ENCODE results near the gene VOPP1.
"Not testable (repeated sequence)": the region's sequence is repeated elsewhere in the genome, so short reads cannot be mapped to it uniquely, and the experiment has no call there.

VOPP1 gene

DNA sequence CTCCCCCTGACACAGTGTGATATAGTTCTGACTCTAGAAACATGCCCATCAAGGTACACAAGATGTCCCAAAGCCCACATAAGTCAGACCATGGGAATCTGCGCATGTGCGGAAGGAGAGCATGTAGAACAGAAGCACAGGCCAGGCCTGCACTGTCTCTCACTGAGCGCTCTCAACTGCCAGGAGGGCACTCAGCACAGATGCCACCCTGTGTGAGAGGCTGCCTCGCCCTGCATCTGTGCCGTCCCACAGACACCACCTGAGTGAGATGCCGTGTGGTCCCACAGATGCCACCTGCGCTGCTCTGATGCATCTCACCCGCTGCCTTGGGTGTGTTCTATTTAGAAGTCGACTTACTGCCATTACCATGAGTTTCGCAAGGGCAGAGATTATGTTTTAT is 98.4 kb downstream of the VOPP1 start:
- no peaks in the 10 kb centered on the region for H3K9me3 ChIP-seq (ENCODE audit: control extremely low read depth in 1 of 5, control insufficient read depth in 4 of 5, insufficient read depth in 2 of 5, low read depth in 1 of 5, low read length in 4 of 5)
- POLR2A ChIA-PET = no interaction called here
- H3K4me1 ChIP-seq (ENCODE audit: control extremely low read depth in 1 of 4, control insufficient read depth in 4 of 4, insufficient read depth in 4 of 4, low read length in 3 of 4) = no peaks in the 10 kb centered on the region
- H3K36me3 ChIP-seq (ENCODE audit: control insufficient read depth in 4 of 4, insufficient read depth in 4 of 4, low read length in 3 of 4) = peaks cover 0 to 16% (median 4%) of the 10 kb centered on the region in 4 experiments
- no peak overlapping the region for H3K4me3 ChIP-seq (ENCODE audit: control insufficient read depth in 1 of 7, extremely low read depth in 1 of 7, insufficient read depth in 4 of 7, low read depth in 2 of 7, low read length in 6 of 7)
- DNase-seq = no peak
- CTCF ChIA-PET = no interaction called here
- no peaks in the 10 kb centered on the region for H3K27me3 ChIP-seq (replicated peaks in 2 of 5; ENCODE audit: control insufficient read depth in 4 of 5, insufficient read depth in 5 of 5, low read length in 4 of 5)
- H3K27ac ChIP-seq (ENCODE audit: insufficient read depth in 1 of 2, low read depth in 1 of 2, low read length in 2 of 2, poor library complexity in 1 of 2, severe bottlenecking in 2 of 2) = no peak overlapping the region
- 97% methylated on average over 5 of the region's 10 CpGs for WGBS (ENCODE audit: insufficient coverage)

DNA sequence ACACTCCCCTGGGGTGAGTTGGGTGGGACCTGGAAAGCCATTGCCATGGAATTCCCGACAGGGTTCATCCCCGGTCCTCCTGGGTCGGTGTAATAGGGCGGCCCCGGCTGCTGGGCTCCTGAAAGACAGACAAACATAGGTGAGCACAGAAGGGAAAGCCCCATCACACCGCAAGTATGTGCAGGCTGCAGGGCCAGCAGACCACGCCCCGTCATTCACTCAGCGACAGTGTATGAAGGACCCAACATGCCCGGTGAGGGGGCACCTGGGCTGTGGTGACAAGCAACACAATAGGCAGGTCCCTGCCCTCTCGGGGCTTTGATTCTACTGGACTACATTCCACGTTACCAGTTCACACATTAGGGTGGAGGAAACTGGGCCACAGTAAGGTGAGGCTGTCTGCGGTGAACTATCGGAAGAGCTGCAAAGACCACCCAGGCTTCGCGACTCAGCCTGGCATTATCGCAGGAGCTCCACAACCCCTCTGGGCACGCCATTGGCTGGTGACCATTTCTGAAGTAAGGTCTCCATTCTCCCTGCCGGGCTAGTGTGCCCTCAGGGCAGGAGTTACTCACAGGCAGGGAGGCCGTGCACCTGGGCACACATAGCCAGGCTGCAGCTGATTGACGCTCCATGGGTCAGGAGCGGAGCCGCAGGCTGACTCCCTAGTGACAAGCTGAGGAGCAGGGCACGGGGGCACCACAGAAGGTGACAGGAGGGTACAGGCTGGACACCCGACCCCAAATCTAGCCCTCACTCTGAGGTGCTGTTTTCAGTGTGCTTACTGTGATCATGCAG is 99.2 kb downstream of the VOPP1 start:
- ChIA-PET POLR2A (no interaction called here), CTCF (no interaction called here)
- 90% methylated on average over 19 of the region's 25 CpGs for WGBS (ENCODE audit: insufficient coverage)
- no peak overlapping the region for H3K27ac ChIP-seq (ENCODE audit: insufficient read depth in 1 of 2, low read depth in 1 of 2, low read length in 2 of 2, poor library complexity in 1 of 2, severe bottlenecking in 2 of 2)
- H3K4me3 ChIP-seq (ENCODE audit: control insufficient read depth in 1 of 7, extremely low read depth in 1 of 7, insufficient read depth in 4 of 7, low read depth in 2 of 7, low read length in 6 of 7) = no peak overlapping the region
- H3K9me3 ChIP-seq (ENCODE audit: control extremely low read depth in 1 of 5, control insufficient read depth in 4 of 5, insufficient read depth in 2 of 5, low read depth in 1 of 5, low read length in 4 of 5) = no peaks in the 10 kb centered on the region
- DNase-seq = no peak
- no peaks in the 10 kb centered on the region for H3K4me1 ChIP-seq (ENCODE audit: control extremely low read depth in 1 of 4, control insufficient read depth in 4 of 4, insufficient read depth in 4 of 4, low read length in 3 of 4)
- H3K36me3 ChIP-seq (ENCODE audit: control insufficient read depth in 4 of 4, insufficient read depth in 4 of 4, low read length in 3 of 4) = peaks cover 0 to 20% (median 4%) of the 10 kb centered on the region in 4 experiments
- H3K27me3 ChIP-seq (replicated peaks in 2 of 5; ENCODE audit: control insufficient read depth in 4 of 5, insufficient read depth in 5 of 5, low read length in 4 of 5) = no peaks in the 10 kb centered on the region

DNA sequence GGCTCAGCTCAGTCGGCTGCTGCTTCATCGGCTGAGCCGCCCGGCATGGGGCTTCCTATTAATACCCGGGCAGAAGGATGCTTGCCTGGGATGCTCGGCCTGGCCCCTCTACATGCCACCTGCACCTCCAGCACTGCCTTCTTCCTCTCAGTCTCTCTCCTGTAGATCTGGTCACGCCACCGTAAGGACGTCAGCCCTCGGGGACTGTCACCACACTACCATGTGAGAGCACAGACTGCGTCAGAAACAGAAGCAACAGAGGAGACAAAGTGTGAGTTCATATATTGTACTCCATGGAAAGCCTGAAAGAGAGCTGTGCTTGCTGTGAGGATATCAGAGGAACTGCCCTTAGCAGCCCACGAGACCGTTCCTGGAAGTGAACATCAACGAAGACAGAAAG is 99.9 kb downstream of the VOPP1 start:
- H3K4me1 ChIP-seq (ENCODE audit: control extremely low read depth in 1 of 4, control insufficient read depth in 4 of 4, insufficient read depth in 4 of 4, low read length in 3 of 4); H3K9me3 ChIP-seq (ENCODE audit: control extremely low read depth in 1 of 5, control insufficient read depth in 4 of 5, insufficient read depth in 2 of 5, low read depth in 1 of 5, low read length in 4 of 5); CTCF ChIA-PET; H3K27me3 ChIP-seq (replicated peaks in 2 of 5; ENCODE audit: control insufficient read depth in 4 of 5, insufficient read depth in 5 of 5, low read length in 4 of 5); H3K4me3 ChIP-seq (ENCODE audit: control insufficient read depth in 1 of 7, extremely low read depth in 1 of 7, insufficient read depth in 4 of 7, low read depth in 2 of 7, low read length in 6 of 7); H3K27ac ChIP-seq (ENCODE audit: insufficient read depth in 1 of 2, low read depth in 1 of 2, low read length in 2 of 2, poor library complexity in 1 of 2, severe bottlenecking in 2 of 2); POLR2A ChIA-PET; DNase-seq: not testable (repeated sequence)
- H3K36me3 ChIP-seq (ENCODE audit: control insufficient read depth in 4 of 4, insufficient read depth in 4 of 4, low read length in 3 of 4) = peaks cover 0 to 18% (median 4%) of the 10 kb centered on the region in 4 experiments
- WGBS (ENCODE audit: insufficient coverage) = no CpG with 5 or more reads among the region's 14 CpGs

- H3K4me1 ChIP-seq (ENCODE audit: control extremely low read depth in 1 of 4, control insufficient read depth in 4 of 4, insufficient read depth in 4 of 4, low read length in 3 of 4); H3K9me3 ChIP-seq (ENCODE audit: control extremely low read depth in 1 of 5, control insufficient read depth in 4 of 5, insufficient read depth in 2 of 5, low read depth in 1 of 5, low read length in 4 of 5); H3K4me3 ChIP-seq (ENCODE audit: control insufficient read depth in 1 of 7, extremely low read depth in 1 of 7, insufficient read depth in 4 of 7, low read depth in 2 of 7, low read length in 6 of 7); POLR2A ChIA-PET; H3K27me3 ChIP-seq (replicated peaks in 2 of 5; ENCODE audit: control insufficient read depth in 4 of 5, insufficient read depth in 5 of 5, low read length in 4 of 5); CTCF ChIA-PET; DNase-seq; H3K27ac ChIP-seq (ENCODE audit: insufficient read depth in 1 of 2, low read depth in 1 of 2, low read length in 2 of 2, poor library complexity in 1 of 2, severe bottlenecking in 2 of 2): not testable (repeated sequence)
- H3K36me3 ChIP-seq (ENCODE audit: control insufficient read depth in 4 of 4, insufficient read depth in 4 of 4, low read length in 3 of 4) = peaks cover 0 to 12% (median 4%) of the 10 kb centered on the region in 4 experiments
- 100% methylated on average over 1 of the region's 9 CpGs for WGBS (ENCODE audit: insufficient coverage)
Measured at GRCh38 chr7:55471594-55471993, 100.7 kb downstream of the VOPP1 start.

DNA sequence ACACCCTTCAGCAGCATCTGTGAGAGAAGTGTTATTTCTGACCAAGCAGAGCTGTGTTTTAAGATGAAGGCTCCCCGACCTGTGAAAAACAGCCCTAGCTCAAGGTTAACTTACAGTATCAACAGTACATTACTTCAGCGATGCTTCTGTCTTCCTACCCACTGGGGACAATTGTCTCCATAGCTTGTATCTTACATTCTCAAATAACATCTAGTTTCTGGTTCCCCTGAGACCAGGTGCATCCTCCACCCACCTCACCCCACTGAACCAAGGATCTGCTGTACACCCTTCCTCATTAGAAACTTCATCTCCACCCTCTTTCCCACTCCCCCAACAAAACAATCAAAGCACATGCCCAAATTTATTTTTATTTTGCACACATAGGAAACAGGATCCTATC is 102.0 kb downstream of the VOPP1 start:
- H3K4me3 ChIP-seq (ENCODE audit: control insufficient read depth in 1 of 7, extremely low read depth in 1 of 7, insufficient read depth in 4 of 7, low read depth in 2 of 7, low read length in 6 of 7) = no peak overlapping the region
- H3K9me3 ChIP-seq (ENCODE audit: control extremely low read depth in 1 of 5, control insufficient read depth in 4 of 5, insufficient read depth in 2 of 5, low read depth in 1 of 5, low read length in 4 of 5) = peaks cover 0 to 2% (median 0%) of the 10 kb centered on the region in 5 experiments
- CTCF ChIA-PET = no interaction called here
- no peaks in the 10 kb centered on the region for H3K4me1 ChIP-seq (ENCODE audit: control extremely low read depth in 1 of 4, control insufficient read depth in 4 of 4, insufficient read depth in 4 of 4, low read length in 3 of 4)
- H3K27me3 ChIP-seq (replicated peaks in 2 of 5; ENCODE audit: control insufficient read depth in 4 of 5, insufficient read depth in 5 of 5, low read length in 4 of 5) = no peaks in the 10 kb centered on the region
- H3K27ac ChIP-seq (ENCODE audit: insufficient read depth in 1 of 2, low read depth in 1 of 2, low read length in 2 of 2, poor library complexity in 1 of 2, severe bottlenecking in 2 of 2) = no peak overlapping the region
- no peak for DNase-seq
- POLR2A ChIA-PET = no interaction called here
- WGBS (ENCODE audit: insufficient coverage) = 85% methylated on average over 2 of the region's 2 CpGs
- peaks cover 0 to 12% (median 3%) of the 10 kb centered on the region in 4 experiments for H3K36me3 ChIP-seq (ENCODE audit: control insufficient read depth in 4 of 4, insufficient read depth in 4 of 4, low read length in 3 of 4)

DNA sequence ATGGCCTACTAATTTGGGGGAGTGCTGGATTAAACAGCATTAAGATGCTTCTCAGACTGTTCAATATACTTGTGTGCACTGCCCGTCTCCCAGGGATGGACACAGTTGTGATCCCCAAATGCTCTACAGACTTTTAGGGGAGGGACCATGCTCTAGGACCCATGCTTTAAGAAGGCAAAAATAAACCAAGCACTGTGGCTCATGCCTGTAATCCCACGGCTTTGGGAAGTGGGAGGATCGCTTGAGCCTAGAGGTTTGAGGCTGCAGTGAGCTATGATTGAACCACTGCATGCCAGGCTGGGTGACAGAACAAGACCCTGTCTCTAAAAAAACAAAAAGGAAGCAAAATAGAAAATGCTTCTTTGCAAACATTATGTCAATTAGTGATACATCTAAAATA is 102.6 kb downstream of the VOPP1 start:
- no peaks in the 10 kb centered on the region for H3K27me3 ChIP-seq (replicated peaks in 2 of 5; ENCODE audit: control insufficient read depth in 4 of 5, insufficient read depth in 5 of 5, low read length in 4 of 5)
- H3K36me3 ChIP-seq (ENCODE audit: control insufficient read depth in 4 of 4, insufficient read depth in 4 of 4, low read length in 3 of 4) = peaks cover 2 to 15% (median 5%) of the 10 kb centered on the region in 4 experiments
- H3K4me1 ChIP-seq (ENCODE audit: control extremely low read depth in 1 of 4, control insufficient read depth in 4 of 4, insufficient read depth in 4 of 4, low read length in 3 of 4) = no peaks in the 10 kb centered on the region
- 61% methylated on average over 3 of the region's 3 CpGs for WGBS (ENCODE audit: insufficient coverage)
- CTCF ChIA-PET = interaction anchor here (1.2 kb wide), 1 partner anchor 10 kb away, joined by 3 read pairs; no protein-coding TSS in a partner anchor
- H3K27ac ChIP-seq (ENCODE audit: insufficient read depth in 1 of 2, low read depth in 1 of 2, low read length in 2 of 2, poor library complexity in 1 of 2, severe bottlenecking in 2 of 2) = no peak overlapping the region
- no peak overlapping the region for H3K4me3 ChIP-seq (ENCODE audit: control insufficient read depth in 1 of 7, extremely low read depth in 1 of 7, insufficient read depth in 4 of 7, low read depth in 2 of 7, low read length in 6 of 7)
- POLR2A ChIA-PET = no interaction called here
- H3K9me3 ChIP-seq (ENCODE audit: control extremely low read depth in 1 of 5, control insufficient read depth in 4 of 5, insufficient read depth in 2 of 5, low read depth in 1 of 5, low read length in 4 of 5) = peaks cover 0 to 2% (median 0%) of the 10 kb centered on the region in 5 experiments
- no peak for DNase-seq

DNA sequence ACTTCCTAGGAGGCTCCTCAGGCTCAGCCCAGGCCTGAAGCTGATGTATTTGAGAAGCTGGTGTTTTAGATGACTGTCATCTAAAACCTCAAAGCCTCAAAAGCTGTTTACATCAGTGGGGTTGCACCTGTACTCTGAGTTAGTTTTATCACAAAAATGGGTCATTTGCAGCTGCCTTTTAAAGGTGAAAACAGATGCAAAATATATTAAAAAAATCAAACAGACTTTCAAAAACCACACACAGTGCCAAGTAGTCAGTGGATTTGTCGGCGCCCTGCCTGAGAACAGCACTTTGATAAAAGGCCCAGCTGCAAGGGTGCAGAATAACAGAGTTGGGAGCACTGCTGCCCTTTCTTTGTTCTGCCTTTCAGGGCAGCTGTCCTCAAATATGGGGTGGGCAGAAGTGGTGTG is 103.0 kb downstream of the VOPP1 start:
- ChIA-PET CTCF (interaction anchor here (1.2 kb wide), 1 partner anchor 11 kb away, joined by 3 read pairs; no protein-coding TSS in a partner anchor), POLR2A (no interaction called here)
- Histone ChIP-seq H3K36me3 (ENCODE audit: control insufficient read depth in 4 of 4, insufficient read depth in 4 of 4, low read length in 3 of 4) (peaks cover 2 to 20% (median 6%) of the 10 kb centered on the region in 4 experiments), H3K4me3 (ENCODE audit: control insufficient read depth in 1 of 7, extremely low read depth in 1 of 7, insufficient read depth in 4 of 7, low read depth in 2 of 7, low read length in 6 of 7) (no peak overlapping the region), H3K27ac (ENCODE audit: insufficient read depth in 1 of 2, low read depth in 1 of 2, low read length in 2 of 2, poor library complexity in 1 of 2, severe bottlenecking in 2 of 2) (no peak overlapping the region), H3K4me1 (ENCODE audit: control extremely low read depth in 1 of 4, control insufficient read depth in 4 of 4, insufficient read depth in 4 of 4, low read length in 3 of 4) (no peaks in the 10 kb centered on the region), H3K9me3 (ENCODE audit: control extremely low read depth in 1 of 5, control insufficient read depth in 4 of 5, insufficient read depth in 2 of 5, low read depth in 1 of 5, low read length in 4 of 5) (peaks cover 0 to 2% (median 0%) of the 10 kb centered on the region in 5 experiments), H3K27me3 (replicated peaks in 2 of 5; ENCODE audit: control insufficient read depth in 4 of 5, insufficient read depth in 5 of 5, low read length in 4 of 5) (no peaks in the 10 kb centered on the region)
- WGBS (ENCODE audit: insufficient coverage) = no CpG with 5 or more reads among the region's 2 CpGs
- DNase-seq = no peak

Measured in common myeloid progenitor, CD34-positive (primary cell).